GM23338 (cell line): ENCODE results near the gene SCAPER. TPM values are rescaled to one million over a fixed set of nuclear protein-coding genes. Genes with fewer than 3 reads are reported as not detected.

ENCODE experiments used
- ATAC-seq: fragments of 200-7000 bp; cut with Tn5 transposase; 3 replicates; pipeline ENCODE4 v1.9.1; 2020
- DNase-seq: peaks from one replicate; pipeline ENCODE4 v3.0.0-alpha.2; 2015; ENCODE audit warnings: low spot score
- H2AFZ ChIP-seq: fragments of 200-600 bp; sonication (generic); 2 replicates; pipeline ENCODE4 v1.8.0; 2016; ENCODE audit warnings: antibody characterized with exemption, mild to moderate bottlenecking, moderate library complexity
- H3F3A ChIP-seq: fragments of 200-600 bp; sonication (generic); replicated peaks from 2 replicates; pipeline ENCODE4 v1.8.0; 2017; ENCODE audit warnings: antibody characterized with exemption, mixed run types, low read depth
- H3K27ac ChIP-seq: fragments of 200-600 bp; sonication (generic); 2 replicates; pipeline ENCODE4 v1.6.1; 2016; ENCODE audit warnings: low read depth
- H3K27me3 ChIP-seq: fragments of 200-600 bp; sonication (generic); 2 replicates; pipeline ENCODE4 v1.8.0; 2016; ENCODE audit warnings: mild to moderate bottlenecking, mixed run types, moderate library complexity; ENCODE audit not compliant: insufficient read depth
- H3K36me3 ChIP-seq: fragments of 200-600 bp; sonication (generic); 2 replicates; pipeline ENCODE4 v1.8.0; 2016; ENCODE audit warnings: mild to moderate bottlenecking; ENCODE audit not compliant: insufficient read depth
- H3K4me1 ChIP-seq: fragments of 200-600 bp; sonication (generic); 2 replicates; pipeline ENCODE4 v1.8.0; 2016; ENCODE audit warnings: mild to moderate bottlenecking, moderate library complexity; ENCODE audit not compliant: insufficient read depth
- H3K4me2 ChIP-seq: fragments of 200-600 bp; sonication (generic); 2 replicates; pipeline ENCODE4 v1.7.1; 2017; ENCODE audit warnings: mixed run types
- H3K4me3 ChIP-seq: fragments of 200-600 bp; sonication (generic); 2 replicates; pipeline ENCODE4 v1.6.1; 2016; ENCODE audit warnings: mixed run types
- H3K79me2 ChIP-seq: fragments of 200-600 bp; sonication (generic); replicated peaks from 2 replicates; pipeline ENCODE4 v1.8.0; 2017; ENCODE audit warnings: mild to moderate bottlenecking; ENCODE audit not compliant: insufficient read depth
- H3K9me2 ChIP-seq: fragments of 200-600 bp; sonication (generic); 2 replicates; pipeline ENCODE4 v1.8.0; 2017; ENCODE audit not compliant: insufficient read depth
- H4K20me1 ChIP-seq: fragments of 200-600 bp; sonication (generic); replicated peaks from 2 replicates; pipeline ENCODE4 v1.8.0; 2017; ENCODE audit warnings: mild to moderate bottlenecking; ENCODE audit not compliant: insufficient read depth
- H3K27ac Mint-ChIP-seq: 2 replicates; pipeline ENCODE4 v1.8.0; 2020; ENCODE audit warnings: inconsistent platforms, mild to moderate bottlenecking, moderate library complexity, mixed read lengths
- H3K27me3 Mint-ChIP-seq: 3 replicates; pipeline ENCODE4 v1.8.0; 2022; ENCODE audit warnings: low read depth, mild to moderate bottlenecking, moderate library complexity, mixed read lengths, inconsistent platforms; ENCODE audit not compliant: insufficient read depth, poor library complexity
- H3K36me3 Mint-ChIP-seq: 3 replicates; pipeline ENCODE4 v1.8.0; 2021; ENCODE audit warnings: low read depth, mild to moderate bottlenecking, inconsistent platforms, moderate library complexity, mixed read lengths
- H3K4me1 Mint-ChIP-seq: 3 replicates; pipeline ENCODE4 v1.8.0; 2020; ENCODE audit warnings: mild to moderate bottlenecking, inconsistent platforms, mixed read lengths
- H3K4me3 Mint-ChIP-seq: 3 replicates; pipeline ENCODE4 v1.8.0; 2021; ENCODE audit warnings: moderate library complexity, mild to moderate bottlenecking, inconsistent platforms, mixed read lengths
- H3K9me3 Mint-ChIP-seq: 3 replicates; pipeline ENCODE4 v1.8.0; 2020; ENCODE audit warnings: moderate library complexity, mild to moderate bottlenecking, inconsistent platforms, mixed read lengths
- CREB1 ChIP-seq: fragments of 250-450 bp; sonication (Bioruptor Pico); IDR thresholded peaks from 2 replicates; pipeline ENCODE4 v1.5.0; 2020; ENCODE audit warnings: low read depth, mild to moderate bottlenecking, moderate library complexity
- CTCF ChIP-seq, 2 experiments: fragments of 200-600 bp in 1 of 2; sonication (generic) in 1 of 2; conservative IDR thresholded peaks; 2 replicates each; pipeline versions ENCODE4 v1.5.1 to v1.6.1; 2016 to 2017; ENCODE audit warnings: antibody characterized with exemption in 2 of 2, low read depth in 2 of 2, mild to moderate bottlenecking in 2 of 2, moderate library complexity in 1 of 2
- ETS1 ChIP-seq: IDR thresholded peaks from 2 replicates; pipeline ENCODE4 v1.6.1; 2016; ENCODE audit warnings: antibody characterized with exemption
- EZH2 ChIP-seq: fragments of 200-600 bp; sonication (generic); IDR thresholded peaks from one replicate; pipeline ENCODE4 v1.8.0; 2017; ENCODE audit warnings: antibody characterized with exemption, mild to moderate bottlenecking, low read depth; ENCODE audit not compliant: unreplicated experiment
- EZH2phosphoT487 ChIP-seq: fragments of 200-600 bp; sonication (generic); IDR thresholded peaks from one replicate; pipeline ENCODE4 v1.8.1; 2018; ENCODE audit warnings: antibody characterized with exemption; ENCODE audit not compliant: unreplicated experiment
- JUNB ChIP-seq: IDR thresholded peaks from one replicate; pipeline ENCODE4 v1.6.1; 2016; ENCODE audit warnings: antibody characterized with exemption; ENCODE audit not compliant: unreplicated experiment
- NANOG ChIP-seq: IDR thresholded peaks from 2 replicates; pipeline ENCODE4 v1.6.1; 2016; ENCODE audit warnings: antibody characterized with exemption, borderline replicate concordance
- POLR2AphosphoS5 ChIP-seq: IDR thresholded peaks from 2 replicates; pipeline ENCODE4 v1.6.1; 2016; ENCODE audit warnings: antibody characterized with exemption, low read depth
- REST ChIP-seq: IDR thresholded peaks from one replicate; pipeline ENCODE4 v1.6.1; 2018; ENCODE audit warnings: antibody characterized with exemption; ENCODE audit not compliant: unreplicated experiment
- STAT1 ChIP-seq: IDR thresholded peaks from one replicate; pipeline ENCODE4 v1.6.1; 2016; ENCODE audit warnings: antibody characterized with exemption; ENCODE audit not compliant: unreplicated experiment
- ZNF114 ChIP-seq: fragments of 250-450 bp; sonication (Bioruptor Pico); IDR thresholded peaks from 2 replicates; pipeline ENCODE4 v1.5.0; 2020; ENCODE audit warnings: mild to moderate bottlenecking, moderate library complexity
- ZNF331 ChIP-seq: fragments of 250-450 bp; sonication (Bioruptor Pico); IDR thresholded peaks from 2 replicates; pipeline ENCODE4 v1.5.0; 2020; ENCODE audit warnings: low read depth, mild to moderate bottlenecking, moderate library complexity
- ZNF462 ChIP-seq: fragments of 250-450 bp; sonication (Bioruptor Pico); IDR thresholded peaks from 2 replicates; pipeline ENCODE4 v1.5.0; 2020; ENCODE audit warnings: mild to moderate bottlenecking, moderate library complexity
- polyA plus RNA-seq: library from polyadenylated mRNA; unstranded; fragments of >200 nt; fragmentation: Nextera tagmentation; extraction: Ambion mirVana; gene quantifications from 2 replicates; pipeline ENCODE4 v1.2.1, GENCODE V29; 2016
- total RNA-seq: library from RNA; depleted of rRNA; stranded (reverse); fragments of >200 nt; shearing (Covaris generic); gene quantifications from 2 replicates; pipeline ENCODE4 v1.2.3, GENCODE V29; 2014

SCAPER gene
- total and polyA plus RNA-seq, 2 experiments from 2014 or later: 9.1 to 17.6 TPM

- no peak for TF ChIP-seq POLR2AphosphoS5
- TF ChIP-seq ETS1: no peak
- TF ChIP-seq REST: no peak
- TF ChIP-seq STAT1: no peak
- TF ChIP-seq EZH2: no peak
- TF ChIP-seq ZNF462: no peak
- no peak for TF ChIP-seq CTCF (conservative IDR thresholded peaks at IDR 0.05; ENCODE audit: low read depth in 2 of 2)
- no peak for TF ChIP-seq ZNF331 (CRISPR knock-in tag)
- TF ChIP-seq NANOG: no peak
- no peak for TF ChIP-seq ZNF114
- TF ChIP-seq CREB1 (CRISPR knock-in tag): no peak
- TF ChIP-seq JUNB: no peak
- TF ChIP-seq EZH2phosphoT487: no peak
- Histone ChIP-seq H3K4me2 (no peak overlapping the region), H3F3A (no peaks in the 10 kb centered on the region), H3K79me2 (no peaks in the 10 kb centered on the region), H3K27me3 (no peaks in the 10 kb centered on the region), H2AFZ (no peak overlapping the region), H4K20me1 (no peaks in the 10 kb centered on the region; the same call in 1 of the 2 replicates), H3K36me3 (no peaks in the 10 kb centered on the region), H3K4me1 (no peaks in the 10 kb centered on the region), H3K27ac (no peak overlapping the region), H3K4me3 (no peak overlapping the region), H3K9me2 (no peaks in the 10 kb centered on the region)
- Mint-ChIP-seq H3K4me3 (no peak overlapping the region), H3K36me3 (no peaks in the 10 kb centered on the region), H3K9me3 (no peaks in the 10 kb centered on the region), H3K4me1 (no peaks in the 10 kb centered on the region), H3K27me3 (peaks cover 3% of the 10 kb centered on the region), H3K27ac (no peak overlapping the region)
- ATAC-seq: no peak
- no peak for DNase-seq
Observed at GRCh38 chr15:76366714-76367113, 538.4 kb downstream of the SCAPER start.
